ENCODE measurements around the gene RASGRP4. TPM values are rescaled to one million over a fixed set of nuclear protein-coding genes. Genes with fewer than 3 reads are reported as not detected.

Gene RASGRP4
- total RNA-seq, 1 experiment from 2014 or later = not detected

GRCh38 chr19:38405276-38405675 lies 20.7 kb downstream of the RASGRP4 start:
- Histone ChIP-seq H3K4me3 (replicated peaks in 1 of 2; ENCODE audit: low read depth in 1 of 2, low read length in 2 of 2) (no peak overlapping the region), H3K79me2 (ENCODE audit: insufficient read depth, low read length) (peaks cover 9% of the 10 kb centered on the region; the same call in 1 of the 2 replicates), H3K36me3 (ENCODE audit: control insufficient read depth in 1 of 2, insufficient read depth in 2 of 2, low read length in 2 of 2) (peaks cover 9% of the 10 kb centered on the region in 2 experiments; a peak in 2 of 4 replicates), H3K9ac (ENCODE audit: low read length) (no peak overlapping the region), H3K4me2 (ENCODE audit: low read length) (no peak overlapping the region), H3K27ac (ENCODE audit: low read depth, low read length) (no peak overlapping the region), H3K27me3 (ENCODE audit: insufficient read depth, low read length) (no peaks in the 10 kb centered on the region), H3K4me1 (ENCODE audit: control insufficient read depth in 1 of 2, insufficient read depth in 2 of 2, low read length in 2 of 2) (peaks cover 8 to 17% of the 10 kb centered on the region in 2 experiments; a peak in 3 of 4 replicates), H2AFZ (ENCODE audit: low read depth, low read length, poor library complexity, severe bottlenecking) (no peak overlapping the region), H4K20me1 (ENCODE audit: insufficient read depth) (no peaks in the 10 kb centered on the region), H3K9me2 (ENCODE audit: insufficient read depth) (no peaks in the 10 kb centered on the region), H3K9me3 (ENCODE audit: control insufficient read depth in 1 of 2, insufficient read depth in 1 of 2, low read depth in 1 of 2, low read length in 2 of 2) (no peaks in the 10 kb centered on the region)
- ATAC-seq (no peak), DNase-seq (ENCODE audit: low read depth, low spot score) (no peak)
- RAD21 ChIA-PET (ENCODE audit: low non-redundant PET in 1 of 2, low total read pairs in 2 of 2, uncharacterized antibody in 2 of 2, unreplicated experiment in 2 of 2) = no interaction called here
- intact Hi-C loops (cut with micrococcal nuclease) = loop anchor here (10.0 kb wide), 1 partner anchor 110 kb away; no protein-coding TSS in a partner anchor
- TF ChIP-seq EGR1 (IDR thresholded peaks at IDR 0.05; ENCODE audit: low read depth) = no peak
- no peak for TF ChIP-seq TCF7L2 (IDR thresholded peaks at IDR 0.05; ENCODE audit: borderline replicate concordance, extremely low read depth, insufficient read depth, insufficient read length)
- TF ChIP-seq CTCF (IDR thresholded peaks at IDR 0.05 in 2 of 3, conservative IDR thresholded peaks at IDR 0.05 in 1 of 3; ENCODE audit: borderline replicate concordance in 1 of 3, insufficient read depth in 1 of 3, low read depth in 2 of 3, low read length in 2 of 3) = no peak
- TF ChIP-seq POLR2AphosphoS5 (IDR thresholded peaks at IDR 0.05; ENCODE audit: low read depth, low read length) = no peak
- no peak for TF ChIP-seq POLR2A (IDR thresholded peaks at IDR 0.05; ENCODE audit: borderline replicate concordance, extremely low read depth, insufficient read depth, insufficient read length)
- no peak for TF ChIP-seq SIN3A (IDR thresholded peaks at IDR 0.05; ENCODE audit: low read depth)
- CTCF ChIA-PET = interaction anchor here (3.3 kb wide), 1 partner anchor 229 kb away, joined by 28 read pairs; no protein-coding TSS in a partner anchor
- no TSS peak for BruUV-seq (replicated peaks)
- POLR2A ChIA-PET = interaction anchor here (1.1 kb wide), 1 partner anchor 11 kb away, joined by 3 read pairs; no protein-coding TSS in a partner anchor

- Histone ChIP-seq H3K4me3 (replicated peaks in 1 of 2; ENCODE audit: low read depth in 1 of 2, low read length in 2 of 2) (no peak overlapping the region), H3K9me2 (ENCODE audit: insufficient read depth) (no peaks in the 10 kb centered on the region), H3K36me3 (ENCODE audit: control insufficient read depth in 1 of 2, insufficient read depth in 2 of 2, low read length in 2 of 2) (peaks cover 9% of the 10 kb centered on the region in 2 experiments; a peak in 2 of 4 replicates), H3K9me3 (ENCODE audit: control insufficient read depth in 1 of 2, insufficient read depth in 1 of 2, low read depth in 1 of 2, low read length in 2 of 2) (no peaks in the 10 kb centered on the region), H3K27me3 (ENCODE audit: insufficient read depth, low read length) (no peaks in the 10 kb centered on the region), H3K27ac (ENCODE audit: low read depth, low read length) (no peak overlapping the region), H3K4me1 (ENCODE audit: control insufficient read depth in 1 of 2, insufficient read depth in 2 of 2, low read length in 2 of 2) (peaks cover 8 to 17% of the 10 kb centered on the region in 2 experiments; a peak in 3 of 4 replicates), H2AFZ (ENCODE audit: low read depth, low read length, poor library complexity, severe bottlenecking) (no peak overlapping the region), H3K79me2 (ENCODE audit: insufficient read depth, low read length) (peaks cover 9% of the 10 kb centered on the region; the same call in 1 of the 2 replicates), H3K9ac (ENCODE audit: low read length) (no peak overlapping the region), H4K20me1 (ENCODE audit: insufficient read depth) (no peaks in the 10 kb centered on the region), H3K4me2 (ENCODE audit: low read length) (no peak overlapping the region)
- DNase-seq (ENCODE audit: low read depth, low spot score) = no peak
- intact Hi-C loops (cut with micrococcal nuclease) = loop anchor here (5.0 to 10.0 kb wide), 2 partner anchors 110 to 173 kb away; no protein-coding TSS in a partner anchor
- CTCF ChIA-PET = interaction anchor here (2.4 to 3.3 kb wide), 2 partner anchors 35 to 230 kb away, joined by 5 to 28 read pairs; no protein-coding TSS in a partner anchor
- RAD21 ChIA-PET (ENCODE audit: low non-redundant PET in 1 of 2, low total read pairs in 2 of 2, uncharacterized antibody in 2 of 2, unreplicated experiment in 2 of 2) = no interaction called here
- no TSS peak for BruUV-seq (replicated peaks)
- POLR2A ChIA-PET = interaction anchor here (1.1 to 3.0 kb wide), 2 partner anchors 12 to 17 kb away, joined by 3 to 22 read pairs; partner anchors contain the start of genes GGN and SPRED3
- ATAC-seq = no peak
- TF ChIP-seq RAD21 (IDR thresholded peaks at IDR 0.05; ENCODE audit: low read depth) = no peak
- TF ChIP-seq ELF1 (IDR thresholded peaks at IDR 0.05; ENCODE audit: borderline replicate concordance, low read depth) = no peak
- no peak for TF ChIP-seq ZNF274 (IDR thresholded peaks at IDR 0.05; ENCODE audit: low read depth, low read length)
- no peak for TF ChIP-seq CTCF (IDR thresholded peaks at IDR 0.05 in 2 of 3, conservative IDR thresholded peaks at IDR 0.05 in 1 of 3; ENCODE audit: borderline replicate concordance in 1 of 3, insufficient read depth in 1 of 3, low read depth in 2 of 3, low read length in 2 of 3)
- TF ChIP-seq POLR2AphosphoS5 (IDR thresholded peaks at IDR 0.05; ENCODE audit: low read depth, low read length) = no peak
- TF ChIP-seq ZBTB33 (IDR thresholded peaks at IDR 0.05; ENCODE audit: extremely low read depth, insufficient replicate concordance, low read length) = no peak
- no peak for TF ChIP-seq TCF7L2 (IDR thresholded peaks at IDR 0.05; ENCODE audit: borderline replicate concordance, extremely low read depth, insufficient read depth, insufficient read length)
- no peak for TF ChIP-seq POLR2A (IDR thresholded peaks at IDR 0.05; ENCODE audit: borderline replicate concordance, extremely low read depth, insufficient read depth, insufficient read length)
- TF ChIP-seq ZFX (IDR thresholded peaks at IDR 0.05) = no peak
Measured at GRCh38 chr19:38404858-38405257, 21.2 kb downstream of the RASGRP4 start.

Data from HCT116 (cell line).